HEK293T (cell line): Measurements from ENCODE around the gene NFAT5.

Source experiments
- BHLHE40 ChIP-seq: fragments of 450-650 bp; IDR thresholded peaks from 2 replicates; pipeline ENCODE4 v1.6.1; 2016; ENCODE audit warnings: mild to moderate bottlenecking, moderate library complexity, borderline replicate concordance
- CTBP1 ChIP-seq: fragments of 450-650 bp; IDR thresholded peaks from 2 replicates; pipeline ENCODE4 v1.6.1; 2016; ENCODE audit warnings: borderline replicate concordance
- ELF4 ChIP-seq: fragments of 450-650 bp; IDR thresholded peaks from 2 replicates; pipeline ENCODE4 v1.6.1; 2017; ENCODE audit warnings: antibody characterized with exemption
- FOXM1 ChIP-seq: fragments of 450-650 bp; IDR thresholded peaks from 2 replicates; pipeline ENCODE4 v1.6.1; 2017; ENCODE audit warnings: mild to moderate bottlenecking, borderline replicate concordance
- LEF1 ChIP-seq: fragments of 450-650 bp; IDR thresholded peaks from 2 replicates; pipeline ENCODE4 v1.6.1; 2017; ENCODE audit warnings: mild to moderate bottlenecking, borderline replicate concordance
- NFRKB ChIP-seq: fragments of 450-650 bp; IDR thresholded peaks from 2 replicates; pipeline ENCODE4 v1.6.1; 2016; ENCODE audit warnings: mild to moderate bottlenecking, moderate library complexity
- SP1 ChIP-seq: fragments of 450-650 bp; IDR thresholded peaks from 2 replicates; pipeline ENCODE4 v1.6.1; 2017
- SUZ12 ChIP-seq: fragments of 450-650 bp; IDR thresholded peaks from 2 replicates; pipeline ENCODE4 v1.6.1; 2016; ENCODE audit warnings: mild to moderate bottlenecking
- TARDBP ChIP-seq: fragments of 450-650 bp; IDR thresholded peaks from 2 replicates; pipeline ENCODE4 v1.6.1; 2016

GRCh38 chr16:69566240-69566980, 644 bp downstream of the NFAT5 start:
- TF ChIP-seq SUZ12 (no peak), TARDBP (no peak), LEF1 (no peak), SP1 (no peak), NFRKB (no peak), CTBP1 (no peak), FOXM1 (no peak), ELF4 (no peak), BHLHE40 (no peak)
